Mucosa of descending colon (tissue), 3 donors: ENCODE data around the gene BLM. TPM values are rescaled to one million over a fixed set of nuclear protein-coding genes. Genes with fewer than 3 reads are reported as not detected.

Experiments used
- ATAC-seq: fragments of 200-7000 bp; cut with Tn5 transposase; one replicate; pipeline ENCODE4 v1.9.1; 2020; ENCODE audit warnings: mild to moderate bottlenecking, moderate library complexity
- DNase-seq, 3 donors: peaks; one replicate each; pipeline ENCODE4 v3.0.0-alpha.2; 2020
- H3K36me3 ChIP-seq: fragments of 200-600 bp; one replicate; pipeline ENCODE4 v1.8.0; 2021; ENCODE audit warnings: low read depth, mild to moderate bottlenecking
- H3K4me1 ChIP-seq: fragments of 200-600 bp; one replicate; pipeline ENCODE4 v1.8.0; 2021; ENCODE audit warnings: low read depth, mild to moderate bottlenecking
- H3K4me3 ChIP-seq: fragments of 200-600 bp; one replicate; pipeline ENCODE4 v1.8.0; 2021; ENCODE audit warnings: mild to moderate bottlenecking
- H3K9me3 ChIP-seq: fragments of 200-600 bp; one replicate; pipeline ENCODE4 v1.8.0; 2021; ENCODE audit warnings: mild to moderate bottlenecking
- intact Hi-C, 2 donors: fragments of 100-400 bp; cut with DNase I in 1 of 2; cut with micrococcal nuclease in 1 of 2; formaldehyde crosslinking; loops; one replicate each; pipeline versions ENCODE4 v1.11.0 to v1.11.1; 2022; cut with DNase I, micrococcal nuclease
- total RNA-seq, 3 donors: library from RNA; stranded (reverse); fragmentation: NEBNext Ultra II Directional in 2 of 3; extraction: Animal tissue kit (Norgen Biotek cat#: 25700) in 2 of 3; gene quantifications; one replicate each; pipeline versions ENCODE4 v1.2.1 to v1.2.4, GENCODE V29; 2021 to 2023
- TF ChIP-seq, protein P1 (sequence below): fragments of 200-600 bp; IDR thresholded peaks from one replicate; pipeline ENCODE4 v1.8.0; 2022; ENCODE audit warnings: antibody characterized with exemption, mild to moderate bottlenecking
- donor health status: DM: no; HTN: no; CAD: no; lungs with moderate emphysema.
- donor health status: DM: no; HTN: no; CAD: no.
- donor health status: DM: no; HTN: yes; CAD: no.

The BLM gene
- total RNA-seq, 3 donors from 2014 or later = 2.9 to 7.2 (median 4.1) TPM

DNA sequence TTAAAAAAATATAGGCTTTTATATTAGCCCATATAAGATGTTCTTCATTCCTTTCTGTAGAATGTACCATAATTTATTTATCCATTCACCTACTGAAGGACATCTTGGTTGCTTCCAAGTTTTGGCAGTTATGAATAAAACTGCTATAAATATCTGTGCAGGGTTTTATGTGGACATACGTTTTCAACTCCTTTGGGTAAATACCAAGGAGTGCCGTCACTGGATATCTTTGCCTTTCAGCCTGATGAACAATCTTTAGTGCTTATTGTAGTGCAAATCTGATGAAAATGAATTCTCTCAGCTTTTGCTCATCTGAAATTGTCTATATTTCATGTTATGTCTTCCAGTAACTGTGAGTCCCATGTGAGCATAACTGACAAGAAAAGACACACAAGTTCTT is 26.6 kb upstream of the BLM start:
- ATAC-seq (no peak), DNase-seq (no peak)
- intact Hi-C loops = loop anchor here in 1 of 2 donors (10.0 kb wide), 2 partner anchors 46 to 194 kb away; partner anchors contain the start of gene FES
- H3K4me1 ChIP-seq = no peaks in the 10 kb centered on the region
- no peaks in the 10 kb centered on the region for H3K36me3 ChIP-seq
- TF ChIP-seq, protein P1, sequence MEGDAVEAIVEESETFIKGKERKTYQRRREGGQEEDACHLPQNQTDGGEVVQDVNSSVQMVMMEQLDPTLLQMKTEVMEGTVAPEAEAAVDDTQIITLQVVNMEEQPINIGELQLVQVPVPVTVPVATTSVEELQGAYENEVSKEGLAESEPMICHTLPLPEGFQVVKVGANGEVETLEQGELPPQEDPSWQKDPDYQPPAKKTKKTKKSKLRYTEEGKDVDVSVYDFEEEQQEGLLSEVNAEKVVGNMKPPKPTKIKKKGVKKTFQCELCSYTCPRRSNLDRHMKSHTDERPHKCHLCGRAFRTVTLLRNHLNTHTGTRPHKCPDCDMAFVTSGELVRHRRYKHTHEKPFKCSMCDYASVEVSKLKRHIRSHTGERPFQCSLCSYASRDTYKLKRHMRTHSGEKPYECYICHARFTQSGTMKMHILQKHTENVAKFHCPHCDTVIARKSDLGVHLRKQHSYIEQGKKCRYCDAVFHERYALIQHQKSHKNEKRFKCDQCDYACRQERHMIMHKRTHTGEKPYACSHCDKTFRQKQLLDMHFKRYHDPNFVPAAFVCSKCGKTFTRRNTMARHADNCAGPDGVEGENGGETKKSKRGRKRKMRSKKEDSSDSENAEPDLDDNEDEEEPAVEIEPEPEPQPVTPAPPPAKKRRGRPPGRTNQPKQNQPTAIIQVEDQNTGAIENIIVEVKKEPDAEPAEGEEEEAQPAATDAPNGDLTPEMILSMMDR = no peak
- H3K9me3 ChIP-seq = peaks cover 2% of the 10 kb centered on the region
- H3K4me3 ChIP-seq = no peak overlapping the region

GRCh38 chr15:90691369-90691768 is 25.8 kb upstream of the BLM start:
- ATAC-seq (no peak), DNase-seq (no peak)
- Histone ChIP-seq H3K36me3 (no peaks in the 10 kb centered on the region), H3K4me3 (no peak overlapping the region), H3K9me3 (peaks cover 2% of the 10 kb centered on the region), H3K4me1 (no peaks in the 10 kb centered on the region)
- TF ChIP-seq, protein P1 = no peak
- intact Hi-C loops = loop anchor here in 1 of 2 donors (10.0 kb wide), 2 partner anchors 47 to 193 kb away; partner anchors contain the start of gene FES

DNA sequence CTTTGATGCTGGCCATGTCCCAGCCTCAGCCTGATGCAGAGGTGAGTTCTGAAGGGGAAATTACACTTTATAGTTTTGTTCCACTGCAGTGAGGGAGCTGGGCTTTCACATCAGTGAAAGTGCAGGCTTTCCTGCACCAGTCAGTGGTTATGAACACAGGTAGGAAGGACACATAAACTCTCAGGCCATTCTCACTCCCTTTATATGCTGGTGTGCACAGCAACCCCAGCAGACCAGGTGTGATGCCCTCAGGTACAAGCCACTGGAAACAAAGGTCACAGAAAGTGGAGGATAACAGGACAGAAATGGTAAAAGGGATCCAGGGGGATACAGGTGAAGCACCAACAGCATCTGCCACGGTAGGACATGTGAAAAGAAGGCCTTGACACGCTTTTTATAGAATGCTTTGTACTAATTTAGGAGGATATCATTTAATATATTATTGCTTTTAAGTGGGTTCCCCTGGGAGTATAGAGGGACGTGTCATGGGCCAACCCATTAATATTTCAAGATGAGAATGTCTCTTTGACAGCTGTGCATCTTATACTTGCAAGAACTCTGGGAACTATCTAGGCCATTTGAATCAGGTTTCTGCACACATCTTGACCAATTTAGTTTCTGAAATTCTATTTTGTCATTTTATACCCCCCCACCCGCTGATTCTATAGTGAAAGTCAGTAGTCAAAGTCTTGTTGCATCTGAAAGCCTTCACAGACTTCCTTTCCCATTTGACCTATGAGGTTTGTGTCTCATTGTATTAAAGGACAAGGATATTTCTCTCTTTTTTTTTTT is 25.0 kb upstream of the BLM start:
- H3K4me3 ChIP-seq = no peak overlapping the region
- no peaks in the 10 kb centered on the region for H3K4me1 ChIP-seq
- no peak for DNase-seq
- TF ChIP-seq, protein P1 = no peak
- H3K9me3 ChIP-seq = peaks cover 2% of the 10 kb centered on the region
- H3K36me3 ChIP-seq = no peaks in the 10 kb centered on the region
- no peak for ATAC-seq
- intact Hi-C loops = loop anchor here in 1 of 2 donors (10.0 kb wide), 2 partner anchors 47 to 193 kb away; partner anchors contain the start of gene FES

DNA sequence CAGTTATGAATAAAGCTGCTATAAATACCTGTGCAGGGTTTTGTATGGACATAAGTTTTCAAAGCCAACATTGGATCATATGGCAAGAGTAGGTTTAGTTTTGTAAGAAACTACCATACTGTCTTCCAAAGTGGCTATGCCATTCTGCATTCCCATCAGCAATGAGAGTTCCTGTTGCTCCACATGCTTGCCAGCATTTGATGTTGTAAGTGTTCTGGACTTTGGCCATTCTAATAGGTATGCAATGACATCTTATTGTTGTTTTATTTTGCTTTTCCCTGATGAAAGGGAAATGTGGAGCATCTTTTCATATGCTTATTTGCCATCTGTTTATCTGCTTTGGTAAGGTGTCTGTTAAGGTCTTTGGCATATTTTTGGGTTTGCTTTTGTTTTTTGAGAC is 22.2 kb upstream of the BLM start:
- intact Hi-C loops = loop anchor here in 1 of 2 donors (10.0 kb wide), 2 partner anchors 50 to 190 kb away; partner anchors contain the start of gene FES
- no peak for ATAC-seq
- TF ChIP-seq, protein P1 = no peak
- H3K4me1 ChIP-seq = no peaks in the 10 kb centered on the region
- H3K4me3 ChIP-seq = no peak overlapping the region
- DNase-seq = no peak
- no peaks in the 10 kb centered on the region for H3K36me3 ChIP-seq
- H3K9me3 ChIP-seq = no peaks in the 10 kb centered on the region

DNA sequence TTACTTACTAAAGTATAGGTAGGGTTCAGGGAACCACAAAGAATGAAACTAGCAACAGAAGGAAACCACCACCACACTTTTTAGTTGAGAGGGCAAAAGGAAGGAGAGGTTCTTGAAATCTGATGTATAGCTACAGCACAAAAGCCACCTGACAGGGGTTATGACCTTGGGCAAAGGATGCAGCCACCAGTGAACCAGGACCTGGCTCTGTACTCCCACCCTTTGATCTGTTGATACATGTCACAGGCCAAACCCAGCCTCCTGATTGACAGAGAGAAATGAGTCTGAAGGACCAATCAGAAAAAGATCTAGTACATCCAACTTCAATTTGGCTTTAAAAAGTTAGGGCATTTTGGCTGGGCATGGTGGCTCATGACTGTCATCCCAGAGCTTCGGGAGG is 20.0 kb upstream of the BLM start:
- no peak for DNase-seq
- no peaks in the 10 kb centered on the region for H3K36me3 ChIP-seq
- TF ChIP-seq, protein P1 = no peak

More for the DNA sequence above, 20.0 kb upstream of the BLM start:
- Histone ChIP-seq H3K4me3 (no peak overlapping the region), H3K9me3 (no peaks in the 10 kb centered on the region), H3K4me1 (no peaks in the 10 kb centered on the region)
- intact Hi-C loops = loop anchor here in 1 of 2 donors (10.0 kb wide), 2 partner anchors 52 to 188 kb away; partner anchors contain the start of gene FES
- ATAC-seq = no peak
